Esophagus squamous epithelium (tissue), 4 donors: ENCODE data around the gene COBLL1.
A peak's percentile ranks its signal among the peaks of the same experiment; 100 is the strongest.
"Not testable (repeated sequence)": the region's sequence is repeated elsewhere in the genome, so short reads cannot be mapped to it uniquely, and the experiment has no call there.

Experiments
- CTCF ChIP-seq, 6 experiments: fragments of 450-650 bp in 4 of 6; fragments of 200-600 bp in 2 of 6; sonication (generic) in 2 of 6; IDR thresholded peaks; one replicate each; pipeline ENCODE4 v1.5.1; 2016 to 2019; ENCODE audit warnings: antibody characterized with exemption in 6 of 6, mild to moderate bottlenecking in 4 of 6, moderate library complexity in 4 of 6
- POLR2A ChIP-seq, 4 donors: fragments of 450-650 bp; IDR thresholded peaks; one replicate each; pipeline ENCODE4 v1.6.1; 2017; ENCODE audit warnings: antibody characterized with exemption in 4 of 4, mild to moderate bottlenecking in 4 of 4, moderate library complexity in 3 of 4

GRCh38 chr2:164761201-164761600, 80.4 kb downstream of the COBLL1 start:
- TF ChIP-seq CTCF (IDR thresholded peaks at IDR 0.05) = not testable (repeated sequence)
- TF ChIP-seq POLR2A (IDR thresholded peaks at IDR 0.05) = peak in 1 of 4 donors; percentile 36
